KMS-11 (cell line): ENCODE measurements around the gene PSRC1.

Experiments
- H2AFZ ChIP-seq: fragments of 200-600 bp; sonication (generic); 2 replicates; pipeline ENCODE4 v1.6.1; 2016; ENCODE audit warnings: antibody characterized with exemption, mixed run types, low read depth
- H3K27ac ChIP-seq: fragments of 200-600 bp; sonication (generic); 2 replicates; pipeline ENCODE4 v1.6.1; 2016; ENCODE audit warnings: mild to moderate bottlenecking, mixed run types
- H3K27me3 ChIP-seq: fragments of 200-600 bp; sonication (generic); 2 replicates; pipeline ENCODE4 v1.6.1; 2017; ENCODE audit warnings: mild to moderate bottlenecking, low read depth, mixed run types, moderate library complexity; ENCODE audit not compliant: insufficient read depth
- H3K36me3 ChIP-seq: fragments of 200-600 bp; sonication (generic); 2 replicates; pipeline ENCODE4 v1.6.1; 2017; ENCODE audit warnings: mild to moderate bottlenecking, mixed run types; ENCODE audit not compliant: insufficient read depth
- H3K4me1 ChIP-seq: fragments of 200-600 bp; sonication (generic); 2 replicates; pipeline ENCODE4 v1.6.1; 2016; ENCODE audit warnings: mild to moderate bottlenecking, low read depth, mixed run types; ENCODE audit not compliant: poor library complexity, severe bottlenecking
- H3K4me2 ChIP-seq: fragments of 200-600 bp; sonication (generic); 2 replicates; pipeline ENCODE4 v1.7.0; 2016; ENCODE audit warnings: mild to moderate bottlenecking, mixed run types
- H3K4me3 ChIP-seq: fragments of 200-600 bp; sonication (generic); IDR thresholded peaks from 2 replicates; pipeline ENCODE4 v1.6.1; 2017; ENCODE audit warnings: low read depth, low read length, mixed read lengths; ENCODE audit not compliant: insufficient read depth
- H3K79me2 ChIP-seq: fragments of 200-600 bp; sonication (generic); 2 replicates; pipeline ENCODE4 v1.6.1; 2016; ENCODE audit warnings: low read depth, mixed run types; ENCODE audit not compliant: insufficient read depth
- H3K9ac ChIP-seq: fragments of 200-600 bp; sonication (generic); 2 replicates; pipeline ENCODE4 v1.6.1; 2016; ENCODE audit warnings: mild to moderate bottlenecking, mixed run types
- H4K20me1 ChIP-seq: fragments of 200-600 bp; sonication (generic); 2 replicates; pipeline ENCODE4 v1.6.1; 2016; ENCODE audit warnings: mild to moderate bottlenecking, mixed run types; ENCODE audit not compliant: insufficient read depth
- CTCF ChIP-seq: fragments of 200-600 bp; sonication (generic); conservative IDR thresholded peaks from 2 replicates; pipeline ENCODE4 v1.6.1; 2017; ENCODE audit warnings: low read depth, mild to moderate bottlenecking, antibody characterized with exemption, low read length, moderate library complexity, mixed read lengths

Gene PSRC1

GRCh38 chr1:109269212-109269980, 13.5 kb downstream of the PSRC1 start:
- H3K4me1 ChIP-seq = no peaks in the 10 kb centered on the region
- no peaks in the 10 kb centered on the region for H3K27me3 ChIP-seq
- no peak overlapping the region for H3K4me3 ChIP-seq
- no peaks in the 10 kb centered on the region for H4K20me1 ChIP-seq
- no peak overlapping the region for H2AFZ ChIP-seq
- no peak overlapping the region for H3K27ac ChIP-seq
- no peak for TF ChIP-seq CTCF
- no peak overlapping the region for H3K9ac ChIP-seq
- no peaks in the 10 kb centered on the region for H3K36me3 ChIP-seq
- no peaks in the 10 kb centered on the region for H3K79me2 ChIP-seq
- H3K4me2 ChIP-seq = no peak overlapping the region

GRCh38 chr1:109268431-109269211, 14.3 kb downstream of the PSRC1 start:
- Histone ChIP-seq H4K20me1 (no peaks in the 10 kb centered on the region), H3K79me2 (no peaks in the 10 kb centered on the region), H3K4me2 (no peak overlapping the region), H2AFZ (no peak overlapping the region), H3K27ac (no peak overlapping the region), H3K27me3 (no peaks in the 10 kb centered on the region), H3K4me1 (no peaks in the 10 kb centered on the region), H3K4me3 (no peak overlapping the region), H3K36me3 (no peaks in the 10 kb centered on the region), H3K9ac (no peak overlapping the region)
- no peak for TF ChIP-seq CTCF

GRCh38 chr1:109267743-109268300, 15.1 kb downstream of the PSRC1 start:
- H3K27me3 ChIP-seq = no peaks in the 10 kb centered on the region
- no peaks in the 10 kb centered on the region for H3K36me3 ChIP-seq
- no peaks in the 10 kb centered on the region for H4K20me1 ChIP-seq
- no peak overlapping the region for H3K4me2 ChIP-seq
- no peaks in the 10 kb centered on the region for H3K79me2 ChIP-seq
- no peak overlapping the region for H3K9ac ChIP-seq
- no peaks in the 10 kb centered on the region for H3K4me1 ChIP-seq
- no peak for TF ChIP-seq CTCF
- no peak overlapping the region for H3K4me3 ChIP-seq
- no peak overlapping the region for H2AFZ ChIP-seq
- no peak overlapping the region for H3K27ac ChIP-seq

- Histone ChIP-seq H3K4me2 (no peak overlapping the region), H3K79me2 (no peaks in the 10 kb centered on the region), H3K27ac (no peak overlapping the region)
Observed at GRCh38 chr1:109266965-109267364, 16.0 kb downstream of the PSRC1 start.

More at GRCh38 chr1:109266965-109267364, 16.0 kb downstream of the PSRC1 start:
- no peak for TF ChIP-seq CTCF
- no peak overlapping the region for H3K9ac ChIP-seq
- no peak overlapping the region for H3K4me3 ChIP-seq
- no peaks in the 10 kb centered on the region for H3K4me1 ChIP-seq
- no peaks in the 10 kb centered on the region for H3K27me3 ChIP-seq
- H4K20me1 ChIP-seq = no peaks in the 10 kb centered on the region
- H3K36me3 ChIP-seq = no peaks in the 10 kb centered on the region
- no peak overlapping the region for H2AFZ ChIP-seq
